ENCODE data around the gene PRICKLE4.
A peak's percentile ranks its signal among the peaks of the same experiment; 100 is the strongest.

The PRICKLE4 gene

GRCh38 chr6:41774841-41775240 lies 5.7 kb upstream of the PRICKLE4 start:
- DNase-seq, result no peak

- DNase-seq, result no peak
Measured at GRCh38 chr6:41775293-41775882, 5.2 kb upstream of the PRICKLE4 start.

GRCh38 chr6:41777551-41778285 lies 2.9 kb upstream of the PRICKLE4 start:
- no peak for DNase-seq

GRCh38 chr6:41778895-41779294 lies 1.7 kb upstream of the PRICKLE4 start:
- DNase-seq, result no peak

- no peak for DNase-seq
Measured at GRCh38 chr6:41779336-41779735, 1.2 kb upstream of the PRICKLE4 start.

GRCh38 chr6:41779788-41780550 lies 613 bp upstream of the PRICKLE4 start, which contains the start of gene FRS3:
Gene FRS3, minus strand, starts transcription at chr6:41779900. Its CDS starts 2,913 bp downstream, at chr6:41776987.
- peak; percentile 100 for DNase-seq

GRCh38 chr6:41781366-41781730 lies 766 bp downstream of the PRICKLE4 start:
- DNase-seq, result no peak

- DNase-seq, result no peak
Measured at GRCh38 chr6:41783106-41783780, 2.7 kb downstream of the PRICKLE4 start.

- DNase-seq, result no peak
Measured at GRCh38 chr6:41784581-41785171, 4.1 kb downstream of the PRICKLE4 start.

- DNase-seq, result no peak
Measured at GRCh38 chr6:41785254-41785653, 4.7 kb downstream of the PRICKLE4 start.

GRCh38 chr6:41785689-41786450 lies 5.3 kb downstream of the PRICKLE4 start:
- no peak for DNase-seq

- peak; percentile 89 to 92 for DNase-seq
Measured at GRCh38 chr6:41786451-41787218, 6.1 kb downstream of the PRICKLE4 start.

- peak; percentile 96 to 97 for DNase-seq
Measured at GRCh38 chr6:41787219-41787917, 6.8 kb downstream of the PRICKLE4 start, which contains the start of gene TOMM6. Gene TOMM6, plus strand, starts transcription at chr6:41787694. Its CDS starts 4 bp downstream, at chr6:41787698.

- DNase-seq, result no peak
Measured at GRCh38 chr6:41789390-41789724, 8.8 kb downstream of the PRICKLE4 start.

- DNase-seq, result no peak
Measured at GRCh38 chr6:41790045-41790444, 9.5 kb downstream of the PRICKLE4 start.

GRCh38 chr6:41791305-41791704 lies 10.7 kb downstream of the PRICKLE4 start:
- DNase-seq, result no peak

- no peak for DNase-seq
Measured at GRCh38 chr6:41791984-41792383, 11.4 kb downstream of the PRICKLE4 start.

GRCh38 chr6:41796474-41796873 lies 15.9 kb downstream of the PRICKLE4 start:
- no peak for DNase-seq

GRCh38 chr6:41798901-41799558 lies 18.4 kb downstream of the PRICKLE4 start:
- no peak for DNase-seq

- no peak for DNase-seq
Measured at GRCh38 chr6:41799559-41799911, 19.0 kb downstream of the PRICKLE4 start.

Measured in stimulated activated CD4-positive, alpha-beta T cell treated with anti-CD3 and anti-CD28 coated beads, Interleukin-2, amount 100 ng/mL, for 24 hours (primary cell).